Progenitor cell of endocrine pancreas (in vitro differentiated cells): Measurements from ENCODE around the gene MEIS1. TPM values are rescaled to one million over a fixed set of nuclear protein-coding genes. Genes with fewer than 3 reads are reported as not detected.

Experiments used
- DNase-seq: peaks from one replicate; pipeline ENCODE4 v3.0.0; 2021; ENCODE audit warnings: low spot score; ENCODE audit not compliant: unreplicated experiment
- H3K27ac Mint-ChIP-seq: 2 replicates; pipeline ENCODE4 v1.8.0; 2021; ENCODE audit warnings: mild to moderate bottlenecking, moderate library complexity, mixed read lengths
- H3K27me3 Mint-ChIP-seq: 2 replicates; pipeline ENCODE4 v1.8.0; 2021; ENCODE audit warnings: mixed read lengths
- H3K36me3 Mint-ChIP-seq: 2 replicates; pipeline ENCODE4 v1.8.0; 2022; ENCODE audit warnings: mixed read lengths; ENCODE audit not compliant: insufficient read depth
- H3K4me1 Mint-ChIP-seq: 2 replicates; pipeline ENCODE4 v1.8.0; 2021; ENCODE audit warnings: low read depth, mixed read lengths
- H3K4me3 Mint-ChIP-seq: 2 replicates; pipeline ENCODE4 v1.8.0; 2021; ENCODE audit warnings: low read depth, mild to moderate bottlenecking, moderate library complexity, mixed read lengths
- H3K9me3 Mint-ChIP-seq: 2 replicates; pipeline ENCODE4 v1.8.0; 2021; ENCODE audit warnings: low read depth, mixed read lengths
- total RNA-seq: library from RNA; stranded (reverse); gene quantifications from 2 replicates; pipeline ENCODE4 v1.2.1, GENCODE V29; 2021
- TF ChIP-seq, protein P1 (sequence below): fragments of 200-600 bp; sonication (generic); IDR thresholded peaks from one replicate; pipeline ENCODE4 v1.5.0; 2021; ENCODE audit warnings: antibody characterized with exemption, mild to moderate bottlenecking; ENCODE audit not compliant: unreplicated experiment

The MEIS1 gene
- total RNA-seq, 1 donor from 2014 or later: 296 TPM

DNA sequence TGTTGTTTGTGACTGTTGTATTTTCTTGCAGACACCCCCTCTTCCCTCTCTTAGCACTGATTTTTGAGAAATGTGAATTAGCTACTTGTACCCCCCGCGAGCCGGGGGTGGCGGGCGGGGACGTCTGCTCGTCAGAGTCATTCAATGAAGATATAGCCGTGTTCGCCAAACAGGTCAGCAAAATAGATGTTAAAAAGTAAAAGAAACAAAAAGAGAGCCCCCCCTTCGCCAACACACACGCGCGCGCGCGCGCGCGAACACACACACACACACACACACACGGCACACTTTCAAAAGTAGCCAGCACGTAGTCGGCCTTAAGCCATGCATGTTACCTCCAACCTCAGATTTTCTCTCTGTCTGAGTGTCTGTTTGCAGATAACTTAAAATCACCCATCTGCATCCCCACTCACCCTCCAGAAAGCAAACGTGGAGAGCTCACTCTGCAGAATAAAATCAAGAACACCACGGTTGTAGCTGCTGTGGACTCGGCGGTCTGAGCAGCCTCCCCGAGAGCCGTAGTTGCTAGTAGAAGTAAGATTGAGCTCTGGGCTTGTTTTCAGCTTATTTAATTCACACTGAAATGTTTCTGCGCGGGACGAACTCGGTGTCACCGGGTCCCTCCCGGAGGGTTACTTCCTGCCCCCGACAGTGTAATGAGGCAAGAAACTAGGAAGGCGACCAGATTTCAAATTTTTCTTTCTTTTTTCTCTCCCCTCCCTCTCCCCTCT is 5.1 kb downstream of the MEIS1 start:
- peaks cover 41% of the 10 kb centered on the region for H3K4me1 Mint-ChIP-seq

GRCh38 chr2:66440708-66441497 is 6.0 kb downstream of the MEIS1 start:
- Mint-ChIP-seq H3K9me3 (no peaks in the 10 kb centered on the region), H3K27me3 (no peaks in the 10 kb centered on the region)

More for the DNA sequence above, 5.1 kb downstream of the MEIS1 start:
- H3K9me3 Mint-ChIP-seq: no peaks in the 10 kb centered on the region
- DNase-seq: no peak
- H3K27me3 Mint-ChIP-seq: no peaks in the 10 kb centered on the region
- peak overlapping the region; percentile 97 for H3K27ac Mint-ChIP-seq
- TF ChIP-seq, protein P1, sequence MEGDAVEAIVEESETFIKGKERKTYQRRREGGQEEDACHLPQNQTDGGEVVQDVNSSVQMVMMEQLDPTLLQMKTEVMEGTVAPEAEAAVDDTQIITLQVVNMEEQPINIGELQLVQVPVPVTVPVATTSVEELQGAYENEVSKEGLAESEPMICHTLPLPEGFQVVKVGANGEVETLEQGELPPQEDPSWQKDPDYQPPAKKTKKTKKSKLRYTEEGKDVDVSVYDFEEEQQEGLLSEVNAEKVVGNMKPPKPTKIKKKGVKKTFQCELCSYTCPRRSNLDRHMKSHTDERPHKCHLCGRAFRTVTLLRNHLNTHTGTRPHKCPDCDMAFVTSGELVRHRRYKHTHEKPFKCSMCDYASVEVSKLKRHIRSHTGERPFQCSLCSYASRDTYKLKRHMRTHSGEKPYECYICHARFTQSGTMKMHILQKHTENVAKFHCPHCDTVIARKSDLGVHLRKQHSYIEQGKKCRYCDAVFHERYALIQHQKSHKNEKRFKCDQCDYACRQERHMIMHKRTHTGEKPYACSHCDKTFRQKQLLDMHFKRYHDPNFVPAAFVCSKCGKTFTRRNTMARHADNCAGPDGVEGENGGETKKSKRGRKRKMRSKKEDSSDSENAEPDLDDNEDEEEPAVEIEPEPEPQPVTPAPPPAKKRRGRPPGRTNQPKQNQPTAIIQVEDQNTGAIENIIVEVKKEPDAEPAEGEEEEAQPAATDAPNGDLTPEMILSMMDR: no peak
- peak overlapping the region; percentile 95 for H3K4me3 Mint-ChIP-seq
- peaks cover 58% of the 10 kb centered on the region for H3K36me3 Mint-ChIP-seq

GRCh38 chr2:66441581-66442320 is 6.8 kb downstream of the MEIS1 start:
- TF ChIP-seq, protein P1: no peak
- Mint-ChIP-seq H3K27ac (peak overlapping the region; percentile 97), H3K9me3 (no peaks in the 10 kb centered on the region), H3K27me3 (no peaks in the 10 kb centered on the region), H3K4me3 (peak overlapping the region; percentile 95), H3K36me3 (peaks cover 57% of the 10 kb centered on the region), H3K4me1 (peaks cover 47% of the 10 kb centered on the region)
- no peak for DNase-seq

More at GRCh38 chr2:66440708-66441497, 6.0 kb downstream of the MEIS1 start:
- Mint-ChIP-seq H3K4me1 (peaks cover 45% of the 10 kb centered on the region), H3K4me3 (peak overlapping the region; percentile 95), H3K36me3 (peaks cover 60% of the 10 kb centered on the region), H3K27ac (peak overlapping the region; percentile 97)
- TF ChIP-seq, protein P1: no peak
- no peak for DNase-seq

DNA sequence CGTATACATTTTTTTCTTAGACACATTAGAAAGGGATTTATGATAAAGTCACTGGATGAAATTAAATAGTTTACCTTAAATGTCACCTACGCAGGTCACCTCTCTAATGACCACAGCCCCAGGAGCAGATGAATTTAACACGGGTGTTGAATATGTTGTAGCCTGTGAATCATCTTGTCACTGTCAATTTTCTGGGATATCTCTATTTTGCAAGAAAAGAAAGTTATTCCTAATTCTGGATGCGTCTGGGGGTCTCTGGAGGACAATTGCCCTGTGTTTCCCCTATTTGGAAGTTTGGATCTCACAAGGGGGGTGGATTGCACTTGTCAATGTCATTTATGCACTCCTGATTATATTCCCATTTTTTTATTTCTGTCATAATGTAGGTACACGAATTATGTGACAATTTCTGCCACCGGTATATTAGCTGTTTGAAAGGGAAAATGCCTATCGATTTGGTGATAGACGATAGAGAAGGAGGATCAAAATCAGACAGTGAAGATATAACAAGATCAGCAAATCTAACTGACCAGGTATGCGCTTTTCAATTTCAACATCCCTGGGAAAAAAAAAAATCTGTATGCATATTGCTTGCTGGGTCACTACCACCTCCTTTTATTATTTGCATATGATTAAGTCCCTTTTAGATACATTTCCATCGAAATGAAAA is 7.7 kb downstream of the MEIS1 start:
- H3K9me3 Mint-ChIP-seq: no peaks in the 10 kb centered on the region
- peak overlapping the region; percentile 86 for H3K27ac Mint-ChIP-seq
- H3K4me1 Mint-ChIP-seq: peaks cover 53% of the 10 kb centered on the region
- TF ChIP-seq, protein P1: no peak
- H3K27me3 Mint-ChIP-seq: no peaks in the 10 kb centered on the region
- peaks cover 54% of the 10 kb centered on the region for H3K36me3 Mint-ChIP-seq
- DNase-seq: no peak
- peak overlapping the region; percentile 72 for H3K4me3 Mint-ChIP-seq
